CD4-positive, CD25-positive, alpha-beta regulatory T cell (primary cell): Measurements from ENCODE around the gene ZNRD2. TPM values are rescaled to one million over a fixed set of nuclear protein-coding genes. Genes with fewer than 3 reads are reported as not detected.

Source experiments
- ATAC-seq, 2 donors: fragments of 150-1000 bp; cut with Tn5 transposase; one replicate each; pipeline ENCODE4 v1.10.0; 2021; ENCODE audit warnings: low read depth in 2 of 2, moderate number of reproducible peaks in 2 of 2, moderate library complexity in 1 of 2
- DNase-seq, 3 donors: peaks; one replicate each; pipeline versions ENCODE4 v3.0.0 to v3.0.0-alpha.2; 2012 to 2022; ENCODE audit warnings: mixed read lengths in 1 of 3
- H3K27ac ChIP-seq: one replicate; pipeline ENCODE4 v1.7.0; 2013; ENCODE audit warnings: mild to moderate bottlenecking, low read length; ENCODE audit not compliant: insufficient read depth, poor library complexity, severe bottlenecking
- H3K27me3 ChIP-seq: one replicate; pipeline ENCODE4 v1.7.0; 2013; ENCODE audit warnings: low read length; ENCODE audit not compliant: control insufficient read depth, insufficient read depth
- H3K36me3 ChIP-seq: one replicate; pipeline ENCODE4 v1.7.0; 2013; ENCODE audit warnings: mild to moderate bottlenecking, low read length, moderate library complexity; ENCODE audit not compliant: control insufficient read depth, insufficient read depth
- H3K4me1 ChIP-seq: 2 replicates; pipeline ENCODE4 v1.7.0; 2013; ENCODE audit warnings: mild to moderate bottlenecking, low read length; ENCODE audit not compliant: insufficient read depth, control insufficient read depth, poor library complexity, severe bottlenecking
- H3K4me3 ChIP-seq: one replicate; pipeline ENCODE4 v1.7.0; 2013; ENCODE audit warnings: low read depth, mild to moderate bottlenecking, low read length, moderate library complexity
- H3K9me3 ChIP-seq, 2 experiments: 1 replicate in 1 of 2; 2 replicates in 1 of 2; pipeline ENCODE4 v1.7.0; 2013; ENCODE audit warnings: low read length in 2 of 2, mild to moderate bottlenecking in 1 of 2, moderate library complexity in 1 of 2; ENCODE audit not compliant: control insufficient read depth in 2 of 2
- H3K27ac Mint-ChIP-seq, 3 donors: one replicate each; pipeline ENCODE4 v1.8.0; 2020 to 2022; ENCODE audit warnings: mild to moderate bottlenecking in 3 of 3, mixed read lengths in 3 of 3, moderate library complexity in 2 of 3
- H3K27me3 Mint-ChIP-seq: one replicate; pipeline ENCODE4 v1.8.0; 2022; ENCODE audit warnings: mild to moderate bottlenecking, mixed read lengths
- H3K36me3 Mint-ChIP-seq: one replicate; pipeline ENCODE4 v1.8.0; 2020; ENCODE audit warnings: mixed read lengths
- H3K4me1 Mint-ChIP-seq, 4 donors: one replicate each; pipeline ENCODE4 v1.8.0; 2020 to 2022; ENCODE audit warnings: mixed read lengths in 4 of 4, mild to moderate bottlenecking in 1 of 4
- H3K4me3 Mint-ChIP-seq, 4 donors: one replicate each; pipeline ENCODE4 v1.8.0; 2020 to 2022; ENCODE audit warnings: mild to moderate bottlenecking in 4 of 4, mixed read lengths in 4 of 4, moderate library complexity in 3 of 4
- H3K9me3 Mint-ChIP-seq, 7 donors: one replicate each; pipeline ENCODE4 v1.8.0; 2020 to 2022; ENCODE audit warnings: mixed read lengths in 7 of 7, mild to moderate bottlenecking in 3 of 7, moderate library complexity in 2 of 7
- polyA plus RNA-seq, 4 donors: library from polyadenylated mRNA; unstranded; fragments of 300-500 nt; fragmentation: Illumina TruSeq; gene quantifications; one replicate each; pipeline ENCODE4 v1.2.3, GENCODE V29; 2021
- total RNA-seq: library from RNA; stranded (reverse); gene quantifications from one replicate; pipeline ENCODE4 v1.2.3, GENCODE V29; 2022

Gene ZNRD2
- total and polyA plus RNA-seq, 5 donors from 2014 or later, result 34.6 to 84.7 (median 71.6) TPM

GRCh38 chr11:65540290-65541092, 29.8 kb upstream of the ZNRD2 start:
- no peaks in the 10 kb centered on the region for H3K9me3 ChIP-seq
- no peaks in the 10 kb centered on the region for H3K27me3 ChIP-seq
- peak overlapping the region; percentile 73 to 76 (median 73) for H3K27ac Mint-ChIP-seq
- H3K4me1 Mint-ChIP-seq, result peaks cover 0 to 46% (median 18%) of the 10 kb centered on the region in 4 donors
- peaks cover 10% of the 10 kb centered on the region for H3K36me3 ChIP-seq
- peak; percentile 80 to 92 (median 89) for DNase-seq
- peak overlapping the region; percentile 86 to 93 (median 90) for H3K4me3 Mint-ChIP-seq
- H3K4me1 ChIP-seq, result peaks cover 18% of the 10 kb centered on the region
- peak; percentile 82 to 84 for ATAC-seq
- H3K27ac ChIP-seq, result peak overlapping the region; percentile 74
- H3K36me3 Mint-ChIP-seq, result no peaks in the 10 kb centered on the region
- H3K9me3 Mint-ChIP-seq, result no peaks in the 10 kb centered on the region
- H3K27me3 Mint-ChIP-seq, result no peaks in the 10 kb centered on the region
- H3K4me3 ChIP-seq, result peak overlapping the region; percentile 77

- Mint-ChIP-seq H3K9me3 (no peaks in the 10 kb centered on the region), H3K4me1 (peaks cover 0 to 53% (median 24%) of the 10 kb centered on the region in 4 donors), H3K27ac (peak overlapping the region; percentile 73 to 93 (median 73)), H3K27me3 (no peaks in the 10 kb centered on the region), H3K36me3 (no peaks in the 10 kb centered on the region), H3K4me3 (peak overlapping the region; percentile 86 to 93 (median 90))
- H3K4me1 ChIP-seq, result peaks cover 26% of the 10 kb centered on the region
- H3K36me3 ChIP-seq, result peaks cover 10% of the 10 kb centered on the region
- no peak for ATAC-seq
- H3K4me3 ChIP-seq, result no peak overlapping the region
- H3K9me3 ChIP-seq, result no peaks in the 10 kb centered on the region
- H3K27me3 ChIP-seq, result no peaks in the 10 kb centered on the region
- no peak for DNase-seq
- peak overlapping the region; percentile 74 for H3K27ac ChIP-seq
These were observed 28.9 kb upstream of the ZNRD2 start for GRCh38 chr11:65541093-65541982.

GRCh38 chr11:65542738-65543390, 27.4 kb upstream of the ZNRD2 start:
- no peak overlapping the region for H3K27ac ChIP-seq
- peaks cover 40% of the 10 kb centered on the region for H3K4me1 ChIP-seq
- H3K4me3 ChIP-seq, result no peak overlapping the region
- H3K27me3 ChIP-seq, result no peaks in the 10 kb centered on the region
- peaks cover 3% of the 10 kb centered on the region for H3K36me3 ChIP-seq
- no peaks in the 10 kb centered on the region for H3K27me3 Mint-ChIP-seq
- peak overlapping the region in 2 of 3 donors; percentile 38 to 97 for H3K27ac Mint-ChIP-seq
- no peaks in the 10 kb centered on the region for H3K9me3 Mint-ChIP-seq
- no peaks in the 10 kb centered on the region for H3K36me3 Mint-ChIP-seq
- no peak for DNase-seq
- no peak for ATAC-seq
- peaks cover 0 to 62% (median 31%) of the 10 kb centered on the region in 4 donors for H3K4me1 Mint-ChIP-seq
- H3K4me3 Mint-ChIP-seq, result peak overlapping the region in 1 of 4 donors; percentile 80
- no peaks in the 10 kb centered on the region for H3K9me3 ChIP-seq

- peak overlapping the region; percentile 81 to 92 (median 82) for H3K27ac Mint-ChIP-seq
- DNase-seq, result no peak
These were observed 24.4 kb upstream of the ZNRD2 start for GRCh38 chr11:65545853-65546216.

GRCh38 chr11:65546217-65546958, 23.9 kb upstream of the ZNRD2 start:
- no peaks in the 10 kb centered on the region for H3K27me3 Mint-ChIP-seq
- peaks cover 0 to 75% (median 44%) of the 10 kb centered on the region in 4 donors for H3K4me1 Mint-ChIP-seq
- peak; percentile 79 to 83 for ATAC-seq
- DNase-seq, result peak; percentile 95 to 98 (median 97)
- H3K36me3 Mint-ChIP-seq, result peaks cover 5% of the 10 kb centered on the region
- no peaks in the 10 kb centered on the region for H3K9me3 ChIP-seq
- peak overlapping the region; percentile 63 to 94 (median 78) for H3K4me3 Mint-ChIP-seq
- H3K27ac Mint-ChIP-seq, result peak overlapping the region; percentile 81 to 92 (median 83)
- no peaks in the 10 kb centered on the region for H3K36me3 ChIP-seq
- peaks cover 39% of the 10 kb centered on the region for H3K4me1 ChIP-seq
- H3K27me3 ChIP-seq, result no peaks in the 10 kb centered on the region
- H3K27ac ChIP-seq, result peak overlapping the region; percentile 76
- no peaks in the 10 kb centered on the region for H3K9me3 Mint-ChIP-seq
- H3K4me3 ChIP-seq, result no peak overlapping the region

More at GRCh38 chr11:65545853-65546216, 24.4 kb upstream of the ZNRD2 start:
- Histone ChIP-seq H3K4me1 (peaks cover 43% of the 10 kb centered on the region), H3K27ac (peak overlapping the region; percentile 76), H3K36me3 (no peaks in the 10 kb centered on the region), H3K4me3 (no peak overlapping the region), H3K27me3 (no peaks in the 10 kb centered on the region), H3K9me3 (no peaks in the 10 kb centered on the region)
- Mint-ChIP-seq H3K36me3 (peaks cover 3% of the 10 kb centered on the region), H3K9me3 (no peaks in the 10 kb centered on the region), H3K4me3 (peak overlapping the region; percentile 15 to 94 (median 71)), H3K27me3 (no peaks in the 10 kb centered on the region), H3K4me1 (peaks cover 0 to 77% (median 43%) of the 10 kb centered on the region in 4 donors)
- ATAC-seq, result no peak

GRCh38 chr11:65547446-65548125, 22.7 kb upstream of the ZNRD2 start:
- H3K4me3 ChIP-seq, result no peak overlapping the region
- H3K4me1 ChIP-seq, result peaks cover 46% of the 10 kb centered on the region
- Mint-ChIP-seq H3K36me3 (peaks cover 17% of the 10 kb centered on the region), H3K4me3 (peak overlapping the region in 3 of 4 donors; percentile 67 to 79 (median 78)), H3K4me1 (peaks cover 6 to 77% (median 50%) of the 10 kb centered on the region in 4 donors), H3K27me3 (no peaks in the 10 kb centered on the region), H3K27ac (peak overlapping the region in 2 of 3 donors; percentile 51 to 81), H3K9me3 (no peaks in the 10 kb centered on the region)
- peak overlapping the region; percentile 76 for H3K27ac ChIP-seq
- no peaks in the 10 kb centered on the region for H3K9me3 ChIP-seq
- ATAC-seq (no peak), DNase-seq (peak in 1 of 3 donors; percentile 46)
- no peaks in the 10 kb centered on the region for H3K27me3 ChIP-seq
- no peaks in the 10 kb centered on the region for H3K36me3 ChIP-seq
